Head of caudate nucleus (tissue), 42 donors: ENCODE measurements around the gene COL11A2.
"Not testable (repeated sequence)": the region's sequence is repeated elsewhere in the genome, so short reads cannot be mapped to it uniquely, and the experiment has no call there.

Source experiments
- DNase-seq, 42 donors: peaks; one replicate each; pipeline versions ENCODE4 v3.0.0 to v3.0.0-alpha.2; 2020 to 2021; ENCODE audit warnings: mixed read lengths in 7 of 42
- intact Hi-C: fragments of 100-400 bp; cut with DNase I; formaldehyde crosslinking; loops from one replicate; pipeline ENCODE4 v1.15.0; 2022

COL11A2 gene

DNA sequence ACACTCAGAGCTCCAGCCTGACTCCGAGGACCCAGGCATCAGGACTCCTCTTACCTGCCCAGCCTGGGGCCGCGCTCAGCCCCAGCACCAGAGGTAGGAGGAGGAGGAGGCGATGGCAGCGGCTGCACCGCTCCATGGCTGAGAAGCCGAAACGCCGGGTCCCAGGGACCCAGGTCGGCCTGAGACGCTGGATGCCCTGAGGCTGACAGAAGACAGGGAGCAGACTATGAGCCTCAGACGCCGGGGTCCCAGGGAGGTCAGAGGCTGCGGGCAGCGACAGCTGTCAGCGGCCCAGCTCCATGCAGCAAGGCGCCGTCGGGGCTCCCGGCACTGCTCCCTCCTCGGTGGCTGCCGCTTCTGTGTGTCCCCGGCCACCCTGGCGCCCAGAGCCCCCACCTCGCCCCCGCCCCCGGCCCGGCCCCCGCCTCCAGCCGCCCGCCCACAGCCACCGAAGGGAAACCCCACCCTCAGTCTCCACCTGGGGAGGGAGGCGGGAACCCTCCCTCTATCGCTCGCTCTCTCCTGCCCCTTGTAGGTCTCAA lies at the start of gene COL11A2:
TSS of gene COL11A2 (minus strand) at position 363 of the 542 bp plus-strand sequence. CDS start at position 136, 227 bp downstream.
- intact Hi-C loops: no loop called here

DNA sequence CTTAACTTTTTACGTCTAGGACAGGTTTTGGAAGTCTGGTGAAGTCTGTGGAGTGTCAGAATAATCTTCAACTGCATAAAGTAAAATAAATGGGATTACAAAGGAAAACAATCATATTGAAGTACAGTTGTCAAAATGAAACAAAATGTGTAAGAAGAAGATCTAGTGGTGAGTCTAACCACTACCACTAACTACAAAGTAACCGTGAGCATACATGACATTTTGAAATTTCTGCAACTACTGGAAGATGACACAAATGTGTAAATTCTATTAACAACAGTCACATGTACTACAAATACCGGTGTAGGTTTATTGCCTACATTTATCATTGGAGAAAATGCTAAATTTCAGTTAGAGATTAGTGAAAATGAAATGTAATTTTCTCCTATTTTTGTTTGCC lies 49.7 kb upstream of the COL11A2 start:
- no peak for DNase-seq
- intact Hi-C loops: loop anchor here (10.0 kb wide), 1 partner anchor 227 kb away; no protein-coding TSS in a partner anchor

More for the DNA sequence above, at the start of gene COL11A2:
- DNase-seq: peak in 2 of 42 donors; percentile 13 to 40

DNA sequence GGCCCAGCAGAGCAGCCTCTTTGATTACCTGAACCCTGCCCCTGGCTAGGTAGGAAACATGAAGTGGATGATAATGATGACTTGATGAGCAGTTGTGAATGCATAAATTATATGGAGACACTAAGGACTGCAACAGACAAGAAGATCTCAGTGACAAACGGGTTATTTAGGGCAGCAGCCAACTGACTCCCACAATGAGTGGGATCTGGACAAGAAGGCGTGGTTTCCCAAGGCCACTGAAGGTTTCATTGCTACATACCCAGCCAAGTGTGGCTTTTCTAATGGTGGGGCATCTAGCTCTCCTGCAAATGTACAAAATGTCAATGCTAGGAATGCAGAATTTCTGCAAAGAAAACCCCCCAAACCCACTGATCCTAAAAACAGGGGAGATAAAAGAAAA lies 45.5 kb upstream of the COL11A2 start:
- intact Hi-C loops: no loop called here
- DNase-seq: no peak

DNA sequence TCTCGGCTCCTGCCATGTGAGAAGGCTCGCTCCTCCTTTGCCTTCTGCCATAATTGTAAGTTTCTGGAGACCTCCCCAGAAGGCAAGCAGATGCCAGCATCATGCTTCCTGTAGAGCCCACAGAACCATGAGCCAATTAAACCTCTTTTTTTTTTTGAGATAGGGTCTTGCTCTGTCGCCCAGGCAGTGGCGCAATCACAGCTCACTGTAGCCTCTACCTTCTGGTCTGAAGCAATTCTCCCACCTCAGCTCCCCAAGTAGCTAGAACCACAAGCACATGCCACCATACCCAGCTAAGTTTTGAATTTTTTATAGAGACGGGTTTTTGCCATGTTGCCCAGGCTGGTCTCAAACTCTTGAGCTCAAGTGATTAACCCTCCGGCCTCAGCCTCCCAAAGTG lies 44.6 kb upstream of the COL11A2 start:
- DNase-seq: no peak
- intact Hi-C loops: no loop called here

DNA sequence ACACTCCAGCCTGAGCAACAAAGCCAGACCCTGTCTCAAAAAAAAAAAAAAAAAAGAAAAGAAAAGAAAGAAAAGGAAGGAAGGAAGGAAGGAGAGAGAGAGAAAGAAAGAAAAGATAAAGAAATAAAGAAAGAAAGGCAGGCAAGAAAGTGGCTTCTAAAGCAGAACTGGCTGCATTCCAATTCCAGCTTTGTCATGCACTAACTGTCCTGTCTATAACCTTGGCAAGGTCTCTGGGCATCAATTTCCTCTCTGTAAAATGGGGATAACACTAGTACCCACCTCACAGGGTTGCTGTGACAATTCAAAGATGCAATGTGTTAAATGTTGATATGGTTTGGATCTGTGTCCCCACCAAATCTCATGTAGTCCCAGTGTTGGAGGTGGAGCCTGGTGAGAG lies 44.1 kb upstream of the COL11A2 start:
- DNase-seq: no peak
- intact Hi-C loops: no loop called here

DNA sequence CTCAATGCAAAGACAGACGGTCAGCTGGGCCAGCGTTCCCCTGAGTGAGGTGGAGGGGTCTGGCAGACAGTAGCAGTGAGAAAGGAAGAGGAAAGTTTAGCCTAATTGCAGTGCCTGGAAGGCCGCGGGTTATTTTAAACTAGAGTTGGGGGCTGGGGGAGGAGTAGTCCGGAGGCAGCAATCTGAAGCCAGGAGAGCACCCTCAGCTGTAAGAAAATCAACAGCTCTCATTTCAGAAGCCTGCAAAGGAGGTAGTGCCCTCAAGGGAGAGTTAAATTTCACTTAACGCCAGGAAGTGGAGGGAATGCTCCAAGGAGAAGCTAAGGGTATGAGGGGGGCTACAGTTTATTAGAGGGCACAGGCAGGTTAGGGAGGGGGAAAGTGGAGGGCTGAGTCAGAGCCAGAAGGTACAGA lies 43.0 kb upstream of the COL11A2 start:
- no peak for DNase-seq
- intact Hi-C loops: no loop called here

DNA sequence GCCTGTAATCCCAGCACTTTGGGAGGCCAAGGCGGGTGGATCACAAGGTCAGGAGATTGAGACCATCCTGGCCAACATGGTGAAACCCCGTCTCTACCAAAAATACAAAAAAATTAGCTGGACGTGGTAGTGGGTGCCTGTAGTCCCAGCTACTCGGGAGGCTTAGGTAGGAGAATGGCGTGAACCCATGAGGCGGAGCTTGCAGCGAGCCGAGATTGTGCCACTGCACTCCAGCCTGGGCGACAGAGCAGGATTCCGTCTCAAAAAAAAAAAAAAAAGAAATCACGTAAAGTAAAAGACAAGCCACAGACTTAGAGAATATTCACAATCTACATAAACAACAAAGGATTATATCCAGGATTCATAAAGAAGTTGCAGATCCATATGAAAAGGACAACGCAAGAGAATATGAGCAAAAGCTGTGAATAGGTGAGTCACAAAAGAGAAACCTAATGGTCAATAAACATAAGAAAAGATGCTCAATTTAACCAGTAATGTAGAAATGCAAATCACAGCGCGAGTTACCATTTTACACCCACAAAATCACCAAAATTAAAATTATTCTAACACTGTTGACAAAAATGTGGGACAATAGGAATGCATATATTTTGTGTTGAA lies 34.3 kb upstream of the COL11A2 start:
- intact Hi-C loops, DNase-seq: not testable (repeated sequence)

DNA sequence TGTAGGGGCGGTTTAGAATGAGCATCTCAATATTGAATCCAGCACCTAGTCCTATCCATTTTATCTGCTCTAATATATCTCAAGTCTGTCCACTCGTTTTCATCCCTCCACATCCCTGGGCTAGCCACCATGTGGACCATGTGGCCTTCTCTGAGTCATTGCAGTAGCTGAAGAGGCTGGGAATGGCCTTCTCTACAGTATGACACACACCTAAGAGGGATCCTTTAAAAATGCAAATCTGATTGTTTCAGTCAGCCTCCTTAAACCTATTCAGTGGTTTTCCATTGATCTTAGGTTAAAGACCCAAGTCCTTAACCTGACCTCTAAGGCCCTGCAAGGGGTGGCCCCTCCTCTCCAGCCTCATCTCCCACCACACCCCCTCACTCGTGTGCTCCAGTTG lies 25.4 kb upstream of the COL11A2 start:
- DNase-seq: no peak
- intact Hi-C loops: no loop called here

DNA sequence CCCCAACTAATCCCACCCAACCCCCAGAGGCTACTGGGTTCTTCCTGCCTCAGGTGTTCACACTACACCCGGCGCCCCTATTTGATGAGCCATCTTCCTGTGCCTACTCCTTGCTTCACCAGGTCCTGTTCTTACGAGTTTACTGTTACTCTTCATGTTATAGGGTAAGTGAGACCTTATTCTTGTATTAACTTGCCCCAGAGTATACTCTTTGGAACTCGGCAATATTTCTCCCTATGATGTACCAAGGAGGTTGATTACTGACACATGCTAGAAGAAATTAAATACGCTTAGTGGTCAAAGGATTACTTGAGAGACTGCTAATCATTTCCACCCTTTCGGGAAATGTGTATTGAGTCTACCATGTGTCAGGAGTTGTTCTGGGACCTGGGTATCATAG lies 25.0 kb upstream of the COL11A2 start:
- intact Hi-C loops: no loop called here
- DNase-seq: no peak

DNA sequence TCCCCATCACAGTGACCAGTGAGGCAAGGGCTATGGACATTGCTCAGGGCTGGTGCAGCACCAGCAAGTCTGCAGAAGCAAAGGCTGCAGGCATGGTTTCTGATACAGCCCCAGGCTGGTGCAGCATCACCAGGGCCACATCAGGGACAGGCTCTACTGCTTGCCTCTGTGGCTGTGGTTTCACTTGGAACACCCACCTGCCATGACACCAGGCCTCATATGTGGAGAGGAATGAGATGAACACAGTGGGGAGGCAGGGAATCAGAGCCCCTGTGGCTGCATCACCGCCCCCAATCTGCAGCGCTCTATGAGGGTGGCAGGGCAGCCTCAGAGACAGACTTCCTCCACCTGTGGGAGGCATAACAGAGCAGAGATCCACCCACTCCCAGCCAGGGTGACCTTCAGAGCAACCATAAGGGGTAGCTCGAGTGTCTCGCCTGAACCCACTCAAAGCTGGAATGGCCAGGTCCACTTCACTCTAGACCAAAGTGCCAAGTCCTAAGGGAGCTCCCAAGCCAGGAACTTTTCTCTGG lies 23.9 kb upstream of the COL11A2 start:
- DNase-seq: no peak
- intact Hi-C loops: no loop called here

DNA sequence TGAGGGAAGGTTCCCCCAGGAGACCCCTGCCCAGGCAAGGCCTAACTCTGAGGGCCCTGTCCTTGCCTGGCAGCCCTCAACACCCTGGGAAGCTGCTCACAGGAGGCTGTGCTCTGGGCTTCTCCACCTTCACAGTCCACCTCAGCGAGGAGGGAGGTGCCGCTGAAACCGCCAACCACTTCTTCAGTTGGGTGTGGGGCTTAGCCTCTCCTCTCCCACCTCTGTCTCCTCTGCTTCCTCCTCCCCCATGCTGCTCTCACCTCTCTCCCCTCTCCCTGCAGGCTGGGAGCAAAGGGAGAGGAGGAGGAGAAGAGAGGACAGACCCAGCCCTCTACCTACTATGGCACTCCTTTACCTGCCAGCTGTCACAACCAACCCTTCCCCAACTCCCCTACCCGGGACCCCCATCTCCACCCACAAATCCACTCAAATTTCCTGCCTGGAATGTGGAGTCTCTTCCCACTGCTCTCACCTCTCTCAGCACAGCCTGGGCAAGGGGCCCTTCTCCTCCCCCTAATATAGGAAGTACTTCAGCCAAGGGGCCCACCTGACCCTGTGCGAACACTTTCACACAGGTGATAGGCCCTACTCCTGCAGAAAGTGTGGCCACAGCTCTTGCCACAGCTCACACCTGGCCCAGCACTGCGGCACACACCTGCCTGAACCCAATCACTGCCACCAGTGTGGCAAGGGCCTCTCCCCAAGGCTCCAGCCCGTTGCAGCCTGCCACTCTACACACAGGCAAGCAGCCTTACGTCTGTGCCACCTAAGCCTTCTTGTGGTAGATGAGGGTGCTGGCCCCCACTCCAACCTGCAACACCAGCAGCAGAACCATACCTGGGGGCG lies 23.2 kb upstream of the COL11A2 start:
- intact Hi-C loops: no loop called here
- DNase-seq: no peak

DNA sequence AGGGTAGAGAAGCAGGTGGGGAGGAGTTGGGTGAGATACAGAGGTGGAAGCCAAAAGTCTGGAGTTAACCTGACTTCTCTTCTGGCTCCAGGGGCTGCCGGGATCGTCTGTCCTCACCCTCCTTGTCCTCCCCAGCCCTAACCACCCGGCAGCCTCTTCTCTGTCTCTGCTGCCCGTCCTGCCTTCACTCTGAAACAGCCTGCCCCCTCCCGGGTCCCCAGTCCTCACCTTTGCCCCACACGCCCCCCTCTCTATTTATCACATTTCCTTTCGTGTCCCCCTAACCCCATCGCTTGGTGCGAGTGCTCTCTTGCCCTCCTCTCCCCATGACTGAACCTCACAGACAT lies 21.7 kb upstream of the COL11A2 start:
- intact Hi-C loops: loop anchor here (2.0 kb wide), 1 partner anchor 35 kb away; no protein-coding TSS in a partner anchor
- DNase-seq: no peak

DNA sequence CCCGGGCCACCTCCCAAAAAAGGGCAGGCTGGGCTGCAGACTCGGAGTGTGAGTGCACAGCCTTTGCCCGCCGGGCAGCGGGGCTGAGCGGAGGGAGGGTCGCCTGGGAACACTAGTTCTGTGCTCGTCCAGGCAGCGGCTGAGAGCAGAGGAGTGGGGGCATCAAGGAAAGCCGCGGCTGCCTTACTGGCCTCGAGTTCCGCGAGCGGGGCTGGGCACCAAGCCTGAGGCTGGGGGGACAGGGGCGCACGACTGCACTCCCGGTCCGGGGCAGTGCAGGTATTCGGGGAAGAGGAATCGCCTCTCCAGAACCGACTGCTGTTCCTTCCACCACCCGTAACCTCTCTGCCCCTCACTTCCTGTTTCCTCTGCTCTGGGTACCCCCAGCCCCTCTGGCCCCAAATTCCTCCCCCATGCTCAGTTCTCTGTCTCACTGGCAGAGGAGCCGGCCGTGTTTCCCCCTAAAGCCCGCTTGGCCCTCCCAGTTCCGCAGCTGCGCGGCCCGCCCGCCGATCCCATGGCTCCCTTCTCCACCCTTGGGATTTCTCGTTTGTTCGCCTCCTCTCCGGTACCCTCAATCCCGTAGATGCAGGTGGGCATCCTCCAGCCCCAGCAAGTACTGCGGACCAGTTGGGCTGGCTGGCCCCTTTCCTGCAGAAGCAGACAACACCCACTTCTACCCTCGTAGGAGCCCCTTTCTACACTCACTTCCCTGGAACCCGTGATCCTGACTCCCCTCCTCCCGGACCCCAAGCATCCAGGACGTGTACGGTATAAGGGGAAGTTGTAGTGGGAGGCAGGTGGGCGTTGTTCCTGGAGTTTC lies 21.1 kb upstream of the COL11A2 start:
- intact Hi-C loops: loop anchor here (2.0 kb wide), 1 partner anchor 35 kb away; no protein-coding TSS in a partner anchor
- peak in 38 of 42 donors; percentile 32 to 82 (median 61) for DNase-seq

DNA sequence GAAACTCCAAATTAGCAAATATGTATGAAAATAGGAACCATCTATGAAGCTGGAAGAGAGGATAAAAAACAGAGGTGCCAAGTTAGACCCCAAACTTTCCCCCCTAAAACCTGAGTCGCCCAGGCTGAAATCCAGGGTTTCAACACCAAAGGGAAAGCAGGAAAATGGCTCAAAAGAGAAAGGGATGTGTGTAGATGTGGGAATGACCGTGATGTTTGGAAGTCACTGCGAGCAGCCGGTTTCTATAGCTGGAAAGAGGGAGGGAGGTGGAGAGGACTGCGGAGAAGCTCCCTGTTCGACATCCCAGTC lies 20.5 kb upstream of the COL11A2 start:
- DNase-seq: no peak
- intact Hi-C loops: loop anchor here (2.0 kb wide), 1 partner anchor 36 kb away; no protein-coding TSS in a partner anchor

DNA sequence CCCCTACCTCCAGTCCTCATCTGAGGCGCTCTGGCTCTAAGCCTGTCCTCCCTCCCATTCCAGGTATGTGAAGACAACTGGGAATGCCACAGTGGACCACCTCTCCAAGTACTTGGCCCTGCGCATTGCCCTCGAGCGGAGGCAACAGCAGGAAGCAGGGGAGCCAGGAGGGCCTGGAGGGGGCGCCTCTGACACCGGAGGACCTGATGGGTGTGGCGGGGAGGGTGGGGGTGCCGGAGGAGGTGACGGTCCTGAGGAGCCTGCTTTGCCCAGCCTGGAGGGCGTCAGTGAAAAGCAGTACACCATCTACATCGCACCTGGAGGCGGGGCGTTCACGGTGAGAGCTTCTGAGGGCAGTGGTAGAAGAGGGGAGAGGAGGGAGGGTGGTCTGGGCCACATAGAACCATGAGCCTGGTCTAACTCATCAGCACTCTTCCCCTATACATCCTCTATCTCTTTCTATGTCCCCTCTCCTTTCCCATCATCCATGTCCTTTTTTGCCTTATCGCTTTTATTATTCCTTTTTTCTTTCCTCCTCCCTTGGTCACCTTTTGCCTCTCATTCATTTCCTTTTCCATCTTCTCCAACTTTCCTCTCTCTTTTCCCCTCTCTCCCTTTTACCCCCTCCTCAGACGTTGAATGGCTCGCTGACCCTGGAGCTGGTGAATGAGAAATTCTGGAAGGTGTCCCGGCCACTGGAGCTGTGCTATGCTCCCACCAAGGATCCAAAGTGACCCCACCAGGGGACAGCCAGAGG lies 19.6 kb upstream of the COL11A2 start:
- intact Hi-C loops: loop anchor here (2.0 kb wide), 1 partner anchor 37 kb away; no protein-coding TSS in a partner anchor
- no peak for DNase-seq

DNA sequence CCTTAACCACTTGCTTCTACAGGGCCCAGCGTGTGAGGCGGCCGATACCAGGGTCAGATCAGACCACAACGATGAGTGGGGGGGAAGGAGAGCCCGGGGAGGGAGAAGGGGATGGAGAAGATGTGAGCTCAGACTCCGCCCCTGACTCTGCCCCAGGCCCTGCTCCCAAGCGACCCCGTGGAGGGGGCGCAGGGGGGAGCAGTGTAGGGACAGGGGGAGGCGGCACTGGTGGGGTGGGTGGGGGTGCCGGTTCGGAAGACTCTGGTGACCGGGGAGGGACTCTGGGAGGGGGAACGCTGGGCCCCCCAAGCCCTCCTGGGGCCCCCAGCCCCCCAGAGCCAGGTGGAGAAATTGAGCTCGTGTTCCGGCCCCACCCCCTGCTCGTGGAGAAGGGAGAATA lies 18.9 kb upstream of the COL11A2 start:
- intact Hi-C loops: no loop called here
- DNase-seq: no peak

DNA sequence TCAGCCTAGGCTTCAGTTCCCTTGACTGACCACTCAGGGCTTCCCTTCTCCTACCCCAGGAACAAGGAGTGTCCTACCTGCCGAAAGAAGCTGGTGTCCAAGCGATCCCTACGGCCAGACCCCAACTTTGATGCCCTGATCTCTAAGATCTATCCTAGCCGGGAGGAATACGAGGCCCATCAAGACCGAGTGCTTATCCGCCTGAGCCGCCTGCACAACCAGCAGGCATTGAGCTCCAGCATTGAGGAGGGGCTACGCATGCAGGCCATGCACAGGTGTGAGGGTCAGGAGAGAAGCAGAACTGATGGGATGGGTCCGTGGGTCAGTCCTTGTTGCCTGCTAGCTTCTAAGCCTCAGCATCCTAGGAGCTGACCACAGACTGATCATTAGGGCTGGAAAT lies 17.6 kb upstream of the COL11A2 start:
- intact Hi-C loops: loop anchor here (10.0 kb wide), 2 partner anchors 205 to 235 kb away; partner anchors contain the start of genes CUTA and PHF1
- no peak for DNase-seq
